ENCODE data around the gene ESRRA.

ESRRA gene

GRCh38 chr11:64275031-64275800, 30.1 kb upstream of the ESRRA start:
- DNase-seq: no peak

DNA sequence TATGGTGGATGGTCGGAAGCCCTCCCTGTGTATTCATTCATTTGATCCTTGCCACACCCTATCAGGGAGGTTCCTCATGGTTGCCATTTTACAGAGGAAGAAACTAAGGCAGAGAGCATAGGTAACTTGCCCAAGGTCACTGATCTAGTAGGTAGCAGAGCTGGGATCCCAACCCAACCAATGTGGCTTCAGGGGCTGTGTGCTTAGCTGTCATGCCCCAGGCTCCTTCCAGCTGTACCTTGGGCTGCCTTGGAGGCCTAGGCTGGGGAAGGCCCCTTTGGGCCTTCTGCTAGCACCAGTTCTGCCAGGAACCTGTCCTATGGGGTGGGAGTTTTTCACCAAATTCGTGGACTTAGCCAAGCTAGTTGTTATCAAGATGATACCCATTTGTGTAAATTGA, 29.5 kb upstream of the ESRRA start:
- DNase-seq: no peak

DNA sequence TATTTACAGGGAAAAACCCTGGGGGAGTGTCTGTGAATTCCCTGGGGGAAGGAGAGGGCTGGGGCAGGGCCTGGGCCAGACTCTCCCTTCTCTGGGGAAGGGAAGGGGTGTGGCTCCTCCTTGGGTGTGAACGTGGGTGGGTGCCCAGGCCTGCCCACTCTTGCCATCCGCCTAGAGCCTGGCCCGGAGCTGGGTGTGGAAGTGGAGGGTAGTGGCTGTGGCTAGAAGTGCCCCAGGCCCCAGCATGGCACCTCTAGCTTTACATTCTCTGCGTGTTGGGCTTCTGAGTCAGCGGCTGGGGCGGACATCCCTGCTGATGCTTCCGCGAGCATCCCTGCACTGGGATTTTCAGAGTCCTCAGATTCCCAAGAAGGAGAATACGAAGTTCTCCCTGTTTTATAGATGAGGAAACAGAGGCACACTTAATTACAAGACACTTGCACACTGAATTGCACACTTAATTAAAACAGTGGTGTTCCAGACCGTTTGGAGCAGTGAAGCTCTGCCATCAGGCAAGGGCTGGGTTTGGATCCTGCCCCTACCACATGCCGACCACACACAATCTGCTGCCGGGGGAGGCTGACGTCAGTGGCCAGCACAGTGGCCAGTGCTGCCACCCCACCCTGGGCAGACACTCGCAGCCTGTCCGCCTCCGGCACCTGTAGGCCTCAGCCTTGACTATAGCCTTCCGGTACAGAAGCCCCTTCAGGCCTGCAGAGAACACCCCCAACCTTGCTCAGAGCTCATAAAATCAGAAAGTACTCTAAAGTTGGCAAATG, 28.5 kb upstream of the ESRRA start:
- DNase-seq: no peak

DNA sequence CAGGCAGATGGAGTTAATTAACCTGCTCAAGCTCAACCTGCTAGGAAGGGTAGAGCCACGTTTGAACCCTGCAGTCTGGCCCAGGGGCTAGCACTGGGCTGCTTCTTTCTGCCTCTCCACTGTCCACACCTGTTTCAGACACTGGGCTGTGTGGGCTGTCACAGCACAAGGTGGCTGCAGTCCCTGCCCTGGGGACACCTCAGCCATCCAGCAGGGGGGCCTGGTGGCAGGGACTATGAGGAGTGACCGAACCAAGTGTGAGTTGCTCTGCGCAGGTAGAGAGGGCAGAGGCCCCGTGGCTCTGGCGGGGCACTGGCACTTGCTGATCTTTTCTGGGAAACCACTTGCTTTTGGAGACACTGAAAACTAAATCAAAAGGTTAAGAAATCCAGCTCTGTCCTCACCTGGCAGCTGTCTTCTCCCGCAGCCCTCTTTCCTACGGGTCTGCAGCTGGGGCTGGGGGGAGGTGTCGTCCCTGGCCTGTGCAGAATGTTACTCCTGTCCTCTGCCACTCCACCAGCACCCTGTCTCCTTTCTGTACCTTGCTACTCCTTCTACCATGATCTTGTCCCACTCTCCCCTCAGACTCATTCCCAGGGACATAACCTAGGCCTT, 26.6 kb upstream of the ESRRA start:
- DNase-seq: no peak

DNA sequence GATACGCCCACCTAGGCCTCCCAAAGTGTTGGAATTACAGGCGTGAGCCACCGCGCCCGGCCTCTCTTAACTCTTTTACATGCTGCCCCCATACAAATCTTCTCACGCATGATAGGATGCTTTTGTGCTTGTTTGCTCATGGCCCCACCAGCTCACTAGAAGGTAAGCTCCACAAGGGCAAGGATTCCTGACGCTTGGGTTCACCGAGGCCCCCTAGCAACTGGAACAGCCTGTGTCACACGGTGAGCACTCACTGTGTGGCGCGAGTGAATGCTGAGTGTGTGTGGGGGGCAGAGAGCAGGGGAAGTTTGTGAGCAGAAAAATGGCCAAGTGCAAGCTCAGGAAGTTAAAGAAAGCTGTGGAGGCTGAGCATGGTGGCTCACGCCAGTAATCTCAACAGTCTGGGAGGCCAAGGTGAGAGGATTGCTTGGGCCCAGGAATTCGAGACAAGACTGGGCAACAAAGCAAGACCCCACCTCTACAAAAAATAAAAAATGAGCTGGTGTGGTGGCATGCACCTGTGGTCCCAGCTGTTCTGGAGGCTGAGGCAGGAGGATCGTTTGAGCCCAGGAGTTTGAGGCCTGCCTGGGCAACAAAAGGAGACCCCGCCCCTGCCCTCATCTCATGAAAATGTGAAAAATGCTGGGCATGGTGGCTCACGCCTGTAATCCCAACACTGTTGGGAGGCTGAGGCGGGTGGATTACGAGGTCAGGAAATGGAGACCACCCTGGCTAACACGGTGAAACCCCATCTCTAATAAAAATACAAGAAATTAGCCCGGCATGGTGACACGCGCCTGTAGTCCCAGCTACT, 23.2 kb upstream of the ESRRA start:
- no peak for DNase-seq

DNA sequence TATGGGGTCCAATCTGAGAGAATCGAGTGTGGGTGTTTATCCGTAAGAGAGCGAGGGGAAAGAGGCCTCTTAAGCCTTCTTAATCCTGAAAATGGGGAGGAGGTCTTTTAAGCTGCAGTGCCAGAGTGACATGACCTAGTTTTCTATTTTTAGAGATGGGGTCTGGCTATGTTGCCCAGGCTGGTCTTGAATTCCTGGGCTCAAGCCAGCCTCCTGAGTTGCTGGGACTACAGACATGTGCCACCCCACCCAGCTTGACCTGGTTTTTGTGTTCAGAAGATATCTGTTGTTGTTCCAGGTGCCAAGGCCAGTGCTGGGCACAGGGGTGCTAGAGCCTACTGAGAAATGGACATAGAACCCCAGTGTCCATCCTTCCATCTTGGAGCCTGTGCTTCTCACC, 22.2 kb upstream of the ESRRA start:
- DNase-seq: no peak

DNA sequence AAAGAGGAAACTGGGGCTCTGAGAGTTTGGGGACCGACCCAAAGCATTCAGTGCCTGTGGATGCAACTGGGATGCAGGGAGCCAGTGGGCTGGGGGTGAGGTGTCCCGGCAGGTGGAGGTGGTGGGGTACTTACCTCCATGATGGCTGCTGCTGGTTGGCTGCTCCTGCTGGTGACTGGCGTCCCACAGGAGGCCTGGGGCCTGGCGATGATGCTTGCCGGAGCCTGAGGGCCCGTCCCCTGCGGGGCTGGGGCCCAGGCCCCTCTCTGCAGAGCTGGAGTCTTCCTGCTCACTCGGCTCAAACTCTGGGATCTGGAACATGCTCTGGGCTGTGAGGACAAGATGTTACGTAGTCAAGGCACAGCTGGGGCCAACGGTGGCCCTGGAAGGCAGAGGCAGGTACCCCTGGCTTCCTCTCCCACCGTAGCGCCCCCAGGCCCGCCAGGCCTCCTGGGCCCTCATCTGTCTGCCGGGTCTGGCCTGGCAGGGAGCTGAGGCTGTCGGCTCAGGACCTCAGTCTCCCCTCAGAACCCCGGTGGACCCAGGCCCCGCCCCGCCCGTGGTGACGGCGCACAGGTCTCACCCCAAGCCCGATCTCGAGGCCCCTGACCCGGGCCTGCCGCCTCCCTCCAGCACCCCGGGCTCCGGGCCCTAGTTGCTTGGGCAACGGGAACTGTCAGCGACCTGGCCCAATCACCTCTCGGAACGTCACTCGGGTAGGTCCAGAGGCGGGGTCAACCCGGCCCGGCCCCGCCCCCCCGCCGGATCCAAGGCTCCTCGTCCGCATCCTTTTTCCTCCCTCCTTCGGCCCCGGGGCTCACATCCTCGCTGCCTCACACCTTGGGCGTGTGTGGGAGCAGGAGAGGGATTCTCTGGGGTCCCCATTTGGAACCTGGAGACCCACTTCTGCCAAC, 21.0 kb upstream of the ESRRA start, which contains the start of gene BAD:
Gene BAD, minus strand, starts transcription at position 618 of the 914 bp plus-strand sequence. Its CDS starts 297 bp downstream, at position 321.
- DNase-seq: peak; percentile 96

- peak; percentile 87 for DNase-seq
These were observed 20.1 kb upstream of the ESRRA start, which contains the start of gene GPR137 for GRCh38 chr11:64284962-64285884. Gene GPR137, plus strand, starts transcription at chr11:64285848. Its CDS starts 677 bp downstream, at chr11:64286525.

DNA sequence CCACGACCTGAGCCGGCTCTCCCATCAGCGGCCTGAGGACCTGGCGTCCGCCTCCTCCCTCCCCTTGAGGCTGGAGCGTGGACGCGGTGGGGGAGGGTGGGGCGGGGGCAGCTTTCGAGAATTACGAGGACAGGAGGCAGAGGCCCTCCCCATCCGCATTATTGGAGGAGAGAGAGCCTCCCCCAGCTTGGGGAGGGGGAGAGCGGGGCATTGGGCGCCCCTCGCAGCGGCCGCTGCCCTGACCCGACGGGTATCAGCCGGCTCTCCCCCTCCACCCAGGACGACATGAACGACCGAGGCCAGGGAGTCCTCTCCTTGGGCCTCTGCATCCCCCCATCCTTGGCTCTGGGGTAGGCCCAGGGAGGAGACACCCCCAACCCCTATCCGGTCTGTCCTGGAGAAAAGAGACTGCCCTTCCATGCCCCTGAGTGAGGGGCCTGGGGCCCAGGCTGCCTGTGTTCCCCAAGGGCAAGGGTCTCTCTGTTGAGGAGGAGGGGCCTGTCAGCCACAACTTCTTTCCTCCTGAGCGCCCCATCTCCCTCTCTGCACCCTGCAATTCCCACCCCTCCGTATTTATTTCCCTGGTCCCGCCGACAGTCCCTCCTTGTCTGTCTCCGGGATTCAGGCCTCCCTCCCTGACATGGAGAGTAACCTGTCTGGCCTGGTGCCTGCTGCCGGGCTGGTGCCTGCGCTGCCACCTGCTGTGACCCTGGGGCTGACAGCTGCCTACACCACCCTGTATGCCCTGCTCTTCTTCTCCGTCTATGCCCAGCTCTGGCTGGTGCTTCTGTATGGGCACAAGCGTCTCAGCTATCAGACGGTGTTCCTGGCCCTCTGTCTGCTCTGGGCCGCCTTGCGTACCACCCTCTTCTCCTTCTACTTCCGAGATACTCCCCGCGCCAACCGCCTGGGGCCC, 19.2 kb upstream of the ESRRA start:
- DNase-seq: peak; percentile 75

DNA sequence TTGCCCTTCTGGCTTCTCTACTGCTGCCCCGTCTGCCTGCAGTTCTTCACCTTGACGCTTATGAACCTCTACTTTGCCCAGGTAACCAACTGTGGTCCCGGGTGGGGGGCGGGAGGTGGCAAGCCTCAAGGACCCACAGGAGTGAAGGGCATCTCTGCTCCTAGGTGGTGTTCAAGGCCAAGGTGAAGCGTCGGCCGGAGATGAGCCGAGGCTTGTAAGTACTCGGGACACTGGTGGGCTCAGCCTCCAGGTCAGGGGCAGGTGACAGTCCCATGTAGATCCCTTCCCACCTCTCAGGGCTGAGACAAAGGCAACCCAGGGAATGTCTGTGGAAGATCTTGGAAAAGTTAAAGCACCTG, 18.5 kb upstream of the ESRRA start:
- no peak for DNase-seq

GRCh38 chr11:64287676-64288352, 17.5 kb upstream of the ESRRA start:
- no peak for DNase-seq

DNA sequence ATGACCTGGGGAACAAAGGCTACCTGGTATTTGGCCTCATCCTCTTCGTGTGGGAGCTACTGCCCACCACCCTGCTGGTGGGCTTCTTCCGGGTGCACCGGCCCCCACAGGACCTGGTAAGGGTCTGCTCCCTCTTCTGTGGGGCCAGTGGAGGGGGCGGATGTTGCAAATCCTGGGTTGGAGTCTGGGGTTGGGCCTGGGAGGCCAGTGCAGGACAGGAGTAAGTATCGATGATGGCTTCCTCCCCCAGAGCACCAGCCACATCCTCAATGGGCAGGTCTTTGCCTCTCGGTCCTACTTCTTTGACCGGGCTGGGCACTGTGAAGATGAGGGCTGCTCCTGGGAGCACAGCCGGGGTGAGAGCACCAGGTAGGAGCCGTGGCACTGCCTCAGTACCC, 17.0 kb upstream of the ESRRA start:
- DNase-seq: no peak

DNA sequence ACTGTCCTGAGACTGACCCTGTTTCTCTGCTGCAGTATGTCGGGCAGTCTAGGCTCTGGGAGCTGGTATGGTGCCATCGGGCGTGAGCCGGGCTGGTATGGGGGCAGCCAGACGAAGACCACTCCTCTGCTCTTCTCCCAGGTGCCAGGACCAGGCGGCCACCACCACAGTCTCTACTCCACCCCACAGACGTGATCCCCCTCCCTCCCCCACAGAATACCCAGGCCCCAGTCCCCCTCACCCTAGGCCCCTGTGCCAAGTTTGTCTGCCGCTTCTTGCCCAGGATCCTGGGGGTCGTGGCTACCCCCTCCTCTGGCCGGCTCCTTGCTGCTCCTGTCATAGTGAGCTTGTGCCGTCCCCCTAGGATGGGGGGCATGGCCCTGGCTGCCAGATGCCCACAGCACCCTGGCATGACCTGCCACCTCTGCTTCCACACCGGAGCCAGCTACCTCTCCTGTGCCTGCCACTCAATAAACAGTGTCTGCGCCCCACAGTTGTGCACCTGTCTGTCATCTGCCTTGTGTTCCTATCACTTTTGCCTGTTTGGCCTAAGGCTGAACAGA, 16.2 kb upstream of the ESRRA start:
- DNase-seq: no peak

DNA sequence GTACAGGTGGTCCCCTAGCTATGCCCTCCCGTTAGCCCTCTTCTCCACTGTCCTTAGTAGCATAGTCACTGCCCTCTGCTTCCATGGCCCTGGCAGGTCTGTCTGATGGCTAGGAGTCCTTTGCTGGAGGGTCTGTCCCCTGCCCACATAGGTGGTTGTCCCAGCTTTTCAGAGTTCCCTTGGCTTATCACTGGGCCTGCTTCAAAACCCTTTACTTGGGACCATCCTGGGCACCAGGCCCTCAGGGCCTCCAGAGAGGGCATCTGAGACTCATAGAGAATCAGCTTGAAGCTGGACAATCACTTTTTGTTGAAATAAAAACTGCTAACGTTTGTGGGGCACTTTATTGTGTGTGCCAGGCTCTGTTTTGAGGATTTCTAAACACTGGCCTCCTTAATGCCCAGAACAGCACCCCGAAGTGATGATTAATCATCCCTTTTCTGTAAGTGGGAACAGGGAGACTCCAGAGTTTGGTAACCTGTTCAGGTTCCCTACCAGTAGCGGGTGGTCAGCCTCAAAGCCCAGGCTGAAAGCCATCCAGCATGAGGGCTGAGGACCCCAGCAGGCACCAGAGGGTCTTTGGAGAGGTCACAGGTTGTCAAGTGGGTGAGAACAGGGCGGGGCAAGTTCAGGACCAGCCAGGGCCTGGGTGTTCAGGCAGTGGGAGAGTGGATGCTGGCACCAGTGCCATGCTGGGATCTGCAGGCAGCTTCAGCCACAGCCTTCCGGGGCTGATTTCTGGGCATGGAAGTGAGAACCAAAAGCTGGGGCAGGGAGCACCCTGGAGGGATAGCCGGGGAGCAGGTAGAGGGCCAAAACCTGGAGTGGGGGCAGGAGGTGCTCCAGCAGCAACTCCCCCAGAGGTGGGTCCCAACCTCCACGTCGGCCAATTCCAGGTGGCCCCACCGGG, 14.7 kb upstream of the ESRRA start:
- no peak for DNase-seq

DNA sequence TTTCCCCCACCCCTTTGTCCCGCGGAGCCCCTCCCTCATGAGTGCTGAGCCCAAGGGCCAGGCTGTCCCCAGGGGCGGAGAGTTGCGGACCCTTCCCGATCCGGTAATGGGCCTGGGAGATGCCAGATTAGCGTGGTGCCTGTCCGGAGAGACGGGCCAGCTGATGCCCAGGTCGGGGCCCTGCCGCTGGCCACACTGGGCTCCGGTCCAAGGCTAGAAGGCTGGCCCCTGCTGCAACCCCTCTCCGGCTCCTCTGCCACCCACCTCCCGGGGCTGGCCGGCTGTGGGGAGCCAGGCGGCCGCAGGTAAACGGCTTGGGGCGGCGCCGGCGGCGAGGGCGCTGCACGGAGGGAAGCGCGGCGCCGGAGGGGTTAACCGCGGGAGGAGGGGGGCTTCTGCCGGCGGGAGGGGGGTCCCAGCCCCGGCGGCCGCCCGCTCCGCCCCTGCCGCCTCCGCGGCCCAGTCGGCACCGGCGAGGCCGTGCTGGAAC, 14.0 kb upstream of the ESRRA start, which contains the start of gene KCNK4:
Gene KCNK4, plus strand, starts transcription at position 41 of the 490 bp plus-strand sequence. CDS start 1,717 bp downstream, outside the sequence.
- DNase-seq: no peak

DNA sequence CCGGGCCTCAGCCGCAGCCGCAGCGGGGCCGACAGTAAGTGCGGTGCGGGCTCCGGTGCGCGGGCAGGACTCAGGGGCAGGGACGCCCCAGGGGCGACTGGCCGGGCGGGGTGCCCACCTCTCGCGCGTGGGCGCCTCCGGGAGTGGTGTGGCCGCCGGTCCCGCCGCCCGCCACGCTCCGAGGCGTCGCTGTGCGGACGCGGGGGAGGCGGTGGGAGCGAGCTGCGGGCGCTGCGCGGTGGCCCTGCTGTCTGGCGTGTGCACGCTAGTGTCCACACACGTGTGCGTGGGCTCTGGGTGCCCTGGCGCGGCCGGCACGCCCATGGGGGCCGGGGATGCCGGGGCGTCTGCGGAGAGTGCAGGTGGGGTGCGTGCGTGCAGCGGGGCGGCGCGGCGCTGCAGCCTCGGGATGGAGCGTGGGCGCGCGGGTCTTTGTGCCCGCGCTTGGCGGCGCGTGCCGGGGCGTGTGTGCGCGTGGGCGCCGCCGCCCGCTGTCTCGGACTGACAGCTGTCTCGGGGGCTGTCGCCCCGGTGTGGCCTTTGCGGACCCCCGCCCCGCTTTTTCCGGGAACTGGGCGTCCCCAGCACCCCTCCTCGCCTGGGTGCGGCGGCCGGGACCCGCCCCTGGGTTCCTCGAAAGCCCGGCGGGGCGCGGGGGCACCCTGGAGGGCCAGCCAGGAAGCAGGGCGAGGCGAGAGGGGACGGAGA, 13.4 kb upstream of the ESRRA start:
- no peak for DNase-seq

Data from NCI-H1092 treated with DMSO at 0.1 percent for 48 hours (cell line).